GM19452 (cell line): ENCODE data around the gene CDPF1.
"Not testable (repeated sequence)": the region's sequence is repeated elsewhere in the genome, so short reads cannot be mapped to it uniquely, and the experiment has no call there.

Experiments used
- ATAC-seq: cut with Tn5 transposase; IDR thresholded peaks from one replicate; pipeline ENCODE4 v1.9.1; 2021; ENCODE audit not compliant: unreplicated experiment

Gene CDPF1

DNA sequence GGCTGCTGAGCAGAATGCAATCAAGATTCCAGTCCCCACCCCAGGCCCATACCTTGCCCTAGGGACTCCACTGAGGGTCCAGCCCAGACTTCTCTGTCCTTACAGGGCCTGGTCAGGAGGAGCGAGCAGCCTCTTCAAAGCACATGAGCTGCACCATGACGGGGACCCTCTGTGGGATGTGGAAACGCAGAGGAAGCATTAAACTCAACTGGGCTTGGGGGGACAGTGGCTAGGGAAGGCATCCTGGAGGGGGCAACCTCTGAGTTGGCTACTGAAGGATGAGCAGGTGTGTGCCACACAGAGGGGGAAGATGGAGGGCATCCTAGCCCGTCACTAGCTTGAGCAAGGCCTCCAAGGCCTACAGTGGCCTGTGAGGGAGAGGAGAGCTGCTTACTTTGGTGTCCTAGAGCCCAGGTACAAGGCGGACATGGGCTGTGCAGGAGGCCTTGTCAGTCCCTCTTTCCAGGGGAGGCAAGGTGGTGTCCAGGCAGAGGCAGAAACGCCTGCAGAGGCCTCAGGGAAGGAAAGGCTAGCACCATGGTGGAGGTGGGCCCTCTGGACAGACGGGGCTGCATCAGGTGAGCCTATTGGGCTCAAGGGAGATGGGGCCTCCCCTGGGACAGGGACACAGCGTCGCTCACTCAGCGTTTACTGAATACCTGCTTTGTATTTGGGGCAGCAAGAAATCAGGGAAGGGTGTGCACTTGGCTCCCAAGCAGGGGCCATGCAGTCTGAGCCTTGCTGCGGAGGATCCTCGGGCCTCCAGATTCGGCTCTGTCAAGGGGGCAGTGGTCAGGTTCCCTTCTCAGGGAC lies 32.0 kb upstream of the CDPF1 start:
- no peak for ATAC-seq

GRCh38 chr22:46280999-46281623 lies 31.0 kb upstream of the CDPF1 start:
- ATAC-seq: peak; percentile 69

DNA sequence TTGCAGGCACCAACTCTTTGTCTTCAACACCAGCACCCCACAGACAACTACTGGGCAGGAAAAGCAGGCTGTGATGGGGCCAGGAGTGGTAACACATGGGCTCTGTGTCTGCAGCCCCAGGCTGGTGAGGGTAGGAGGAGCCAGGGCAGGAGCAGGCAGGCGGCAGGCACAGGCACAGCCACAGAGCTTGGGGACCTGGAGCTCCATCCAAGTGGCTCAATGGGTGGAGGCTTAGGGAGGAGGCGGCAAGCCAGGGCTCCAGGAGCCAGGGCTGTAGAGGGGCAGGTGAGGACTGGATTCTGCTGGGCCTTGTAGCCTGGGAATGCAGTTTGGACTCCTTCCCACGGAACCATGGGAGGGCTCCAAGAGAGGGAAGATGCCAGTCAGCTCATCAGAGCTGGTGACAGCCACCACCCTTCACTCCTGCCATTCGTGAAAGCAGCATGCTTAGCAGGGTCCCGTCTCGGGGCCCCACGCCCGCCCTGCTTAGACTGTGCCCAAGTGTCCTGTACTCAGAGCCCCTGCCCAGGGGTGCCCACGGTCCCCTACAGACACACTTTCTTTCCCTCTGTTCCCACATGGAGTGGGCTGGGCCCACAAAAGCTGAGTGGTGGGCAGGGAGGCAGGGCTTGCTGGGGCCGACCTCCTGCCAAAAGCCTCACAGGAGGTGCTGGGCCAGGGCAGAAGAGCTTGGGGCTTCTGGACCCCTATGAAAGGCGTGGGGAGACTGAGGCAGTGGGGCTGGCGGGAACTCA lies 30.1 kb upstream of the CDPF1 start:
- no peak for ATAC-seq

DNA sequence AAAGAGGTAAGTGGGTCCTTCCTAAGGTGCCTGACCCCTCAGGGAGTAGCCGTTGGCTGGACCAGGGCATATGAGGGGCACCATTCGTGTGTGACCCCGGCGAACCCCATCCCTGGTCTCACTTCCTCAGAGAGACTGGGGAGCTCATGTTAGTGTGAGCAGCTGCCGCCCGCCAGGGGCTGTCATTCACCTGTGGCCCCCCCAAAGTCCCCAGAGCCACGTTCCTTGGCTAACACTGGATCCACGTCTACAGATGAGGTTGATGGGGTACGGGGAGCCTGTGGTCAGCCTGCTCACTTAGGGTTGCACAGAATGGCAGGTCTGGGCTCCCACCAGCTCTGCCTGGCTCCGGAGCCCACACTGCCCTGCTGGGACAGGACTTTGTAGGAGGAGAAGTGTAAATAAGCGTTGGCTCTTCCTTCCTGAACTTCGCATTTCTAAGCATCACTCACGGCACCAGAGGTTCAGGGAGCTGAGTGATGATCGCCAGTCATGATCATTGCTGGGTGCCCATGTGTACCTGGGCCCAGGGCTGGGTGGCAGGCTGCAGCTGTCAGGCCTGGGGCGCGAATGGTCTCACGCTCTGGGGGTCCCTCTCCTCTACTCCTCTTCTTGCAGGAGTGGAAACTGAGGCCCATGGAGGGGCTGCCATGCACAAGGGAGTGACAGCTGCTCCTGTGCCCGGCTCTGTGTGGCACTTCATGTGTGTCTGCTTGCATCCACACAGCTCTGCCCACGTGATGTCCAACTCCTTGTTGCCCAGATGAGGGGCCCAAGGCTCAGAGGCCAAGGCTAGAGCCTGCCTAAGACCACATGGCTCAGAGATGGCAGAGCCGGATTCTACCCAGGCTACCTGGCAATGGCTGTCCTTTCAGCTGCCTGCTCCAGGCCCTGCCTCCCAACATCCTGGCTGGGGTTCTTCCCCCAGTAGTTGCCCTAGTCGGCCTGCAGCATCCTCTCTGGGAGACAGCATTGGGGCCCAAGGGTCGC lies 28.9 kb upstream of the CDPF1 start:
- ATAC-seq: no peak

DNA sequence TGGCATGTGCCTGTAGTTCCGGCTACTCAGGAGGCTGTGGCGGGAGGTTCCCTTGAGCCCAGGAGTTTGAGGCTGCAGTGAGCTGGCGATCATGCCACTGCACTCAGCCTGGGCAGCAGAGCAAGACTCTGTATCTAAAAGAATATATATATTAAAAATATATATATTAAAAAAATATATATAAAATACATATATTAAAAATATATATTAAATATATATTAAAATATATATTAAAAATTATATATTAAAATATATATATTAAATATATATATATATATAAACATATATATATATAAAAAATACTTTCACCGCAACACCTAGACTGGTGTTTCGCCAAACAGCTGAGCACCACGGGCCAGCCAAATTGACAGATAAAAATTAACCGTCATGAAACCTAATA lies 26.5 kb upstream of the CDPF1 start:
- ATAC-seq: no peak

DNA sequence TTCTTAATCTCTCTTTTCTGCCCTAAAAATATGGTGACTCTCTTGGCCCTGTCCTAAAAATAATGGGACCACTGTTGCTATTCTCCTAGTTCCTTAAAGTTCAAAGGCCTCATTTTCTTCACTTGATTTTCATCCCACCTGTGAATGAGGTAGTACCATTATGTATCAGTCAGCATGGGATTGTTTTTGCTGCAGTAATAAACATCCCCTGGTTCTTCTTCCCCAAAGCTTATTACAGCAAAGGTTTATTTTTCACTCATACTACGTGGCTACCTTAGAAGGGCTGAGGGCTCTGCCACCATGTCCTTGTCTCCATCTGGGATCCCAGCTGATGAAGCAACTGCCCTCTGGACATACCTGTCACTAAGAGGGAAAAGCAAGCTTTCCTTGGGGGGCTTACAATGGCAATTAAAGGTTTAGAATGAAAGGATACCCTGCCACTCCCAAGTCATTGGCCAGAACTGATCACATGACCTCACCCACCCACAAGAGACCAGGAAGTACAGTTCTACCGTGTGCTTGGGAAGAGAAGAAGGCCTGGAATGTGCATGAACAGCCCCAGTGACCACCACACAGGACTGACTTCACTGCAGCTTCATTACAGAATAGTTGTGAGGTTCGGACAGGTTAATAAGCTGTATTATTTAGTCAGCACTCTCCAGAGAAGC lies 25.5 kb upstream of the CDPF1 start:
- no peak for ATAC-seq

- ATAC-seq: no peak
Measured at GRCh38 chr22:46274381-46274780, 24.3 kb upstream of the CDPF1 start.

DNA sequence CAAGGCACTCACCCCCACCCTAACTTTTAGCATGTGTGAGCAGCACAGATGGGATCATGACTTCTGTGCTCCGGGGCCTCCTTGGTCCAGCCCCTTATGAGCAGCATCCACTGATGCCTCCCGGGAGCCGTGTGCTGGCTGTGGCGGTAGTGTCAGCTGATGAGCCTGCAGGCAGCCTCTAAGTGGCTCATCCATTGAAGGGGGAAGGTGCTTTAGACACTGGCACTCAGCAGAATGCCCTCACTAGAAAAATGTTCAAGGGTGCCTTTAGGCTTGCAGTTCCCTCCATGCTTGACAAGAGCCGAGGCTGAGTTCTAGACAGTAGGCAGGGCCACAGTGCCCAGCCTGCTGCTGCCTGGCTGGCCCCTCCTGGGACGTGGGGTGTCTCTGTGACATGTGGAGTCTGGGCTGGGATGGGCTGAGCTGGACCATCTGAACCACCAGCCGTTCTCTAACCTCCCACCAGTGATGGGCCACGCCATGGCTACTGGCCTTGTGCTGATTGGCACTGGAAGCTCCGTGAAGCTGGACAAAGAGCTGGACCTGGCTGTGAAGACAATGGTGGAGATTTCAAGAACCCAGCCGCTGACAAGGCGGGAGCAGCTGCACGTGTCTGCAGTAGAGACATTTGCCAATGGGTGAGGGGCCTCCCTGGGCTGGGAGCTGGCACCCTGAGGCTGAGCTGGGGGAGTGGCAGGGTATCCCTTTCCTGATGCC lies 23.5 kb upstream of the CDPF1 start:
- no peak for ATAC-seq

DNA sequence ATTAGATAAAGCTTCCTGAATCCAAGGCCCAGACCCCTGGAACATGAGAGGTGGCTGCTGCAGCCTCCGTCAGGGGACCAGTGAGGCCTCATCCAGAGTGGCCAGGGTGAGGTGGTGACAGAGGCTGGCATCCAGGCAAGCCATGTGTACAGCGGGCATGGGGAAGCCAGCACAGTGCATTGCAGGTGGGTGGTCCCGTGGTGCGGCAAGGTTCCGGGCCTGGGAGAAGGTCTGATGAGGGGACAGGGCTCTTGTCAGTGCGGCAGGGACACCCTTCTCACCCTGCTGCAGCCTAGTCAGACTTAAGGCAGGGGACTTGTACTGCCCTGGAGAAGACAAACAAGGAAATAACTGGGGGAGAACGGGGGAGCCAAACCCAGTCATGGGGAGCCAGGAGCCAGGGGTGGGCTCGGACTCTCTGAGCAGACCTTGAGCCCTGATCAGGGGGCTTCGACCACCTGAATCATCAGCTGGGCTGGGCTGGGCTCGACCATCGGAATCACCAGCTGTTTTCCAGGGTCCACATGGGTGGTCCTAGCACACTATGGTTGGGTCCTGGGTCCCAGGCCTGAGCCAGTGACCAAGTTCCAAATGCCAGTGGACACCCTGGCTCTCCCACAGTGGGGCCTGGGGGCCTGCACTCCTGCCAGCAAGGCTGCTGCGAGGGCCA lies 22.8 kb upstream of the CDPF1 start:
- no peak for ATAC-seq

- ATAC-seq: no peak
Measured at GRCh38 chr22:46272196-46272595, 22.1 kb upstream of the CDPF1 start.

DNA sequence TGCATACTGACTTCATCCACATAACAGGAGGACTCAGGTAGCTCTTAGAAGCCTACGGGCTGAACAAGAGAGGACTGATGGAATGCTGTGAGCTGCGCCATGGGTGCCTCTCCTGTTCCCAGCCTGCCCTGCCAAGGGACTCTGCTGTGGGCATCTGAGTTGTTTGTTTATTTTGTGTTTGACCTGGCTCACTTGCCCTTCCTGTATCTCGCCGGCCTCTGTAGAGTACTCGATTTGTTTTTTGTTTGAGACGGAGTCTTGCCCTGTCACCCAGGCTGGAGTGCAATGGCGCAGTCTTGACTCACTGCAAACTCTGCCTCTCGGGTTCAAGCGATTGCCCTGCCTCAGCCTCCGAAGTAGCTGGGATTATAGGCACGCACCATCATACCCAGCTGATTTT lies 19.5 kb upstream of the CDPF1 start:
- no peak for ATAC-seq

DNA sequence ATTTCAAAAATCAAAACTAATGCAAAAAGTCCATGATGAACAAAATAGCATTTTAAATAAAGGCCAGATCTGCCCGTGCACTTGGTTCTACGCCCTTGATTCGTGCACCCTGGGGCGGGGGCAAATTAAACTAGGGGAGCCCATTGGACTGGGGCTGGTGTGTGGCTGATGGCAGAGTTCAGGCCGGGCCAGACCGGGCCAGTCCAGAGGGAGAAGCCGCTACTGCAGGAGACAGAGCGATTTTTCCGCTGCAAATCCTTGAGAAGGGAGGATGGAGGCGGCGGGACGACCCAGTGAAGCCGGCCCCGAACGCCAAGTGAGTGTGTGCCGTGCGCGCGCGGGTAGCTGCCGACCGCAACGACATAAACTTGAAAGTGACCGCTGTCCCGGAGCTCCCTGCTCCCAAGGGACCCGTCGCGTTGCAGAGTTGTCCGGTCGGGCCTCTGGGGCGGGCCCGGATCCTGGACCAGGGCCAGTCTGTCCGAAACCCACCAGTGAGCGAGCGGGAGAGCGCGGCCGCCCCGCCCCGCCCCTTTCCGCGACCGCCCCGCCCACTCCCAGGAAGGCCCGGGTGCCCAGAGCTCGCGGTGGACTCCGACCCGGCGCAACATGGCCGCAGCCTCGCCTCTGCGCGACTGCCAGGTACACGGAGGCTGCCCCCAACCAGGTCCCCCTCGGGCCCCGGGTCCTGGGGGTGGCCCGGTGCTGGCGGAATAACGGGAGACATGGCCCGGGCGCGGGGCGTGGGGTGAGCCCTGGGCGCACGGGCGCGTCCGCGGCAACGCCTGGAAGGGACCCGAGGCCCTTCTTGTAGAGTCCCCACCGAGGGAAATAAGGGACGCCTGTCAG lies 17.6 kb upstream of the CDPF1 start, which contains the start of gene TTC38:
TTC38 (plus strand) TSS at position 578 of the 849 bp plus-strand sequence; CDS start at position 610, 32 bp downstream.
- ATAC-seq: peak; percentile 69

- ATAC-seq: not testable (repeated sequence)
Measured at GRCh38 chr22:46265627-46266026, 15.5 kb upstream of the CDPF1 start.

- not testable (repeated sequence) for ATAC-seq
Measured at GRCh38 chr22:46264520-46264919, 14.4 kb upstream of the CDPF1 start.

- no peak for ATAC-seq
Measured at GRCh38 chr22:46263216-46263590, 13.1 kb upstream of the CDPF1 start, which contains the start of gene PKDREJ. Gene PKDREJ (minus strand): TSS chr22:46263343. CDS start chr22:46263322, 21 bp downstream.

GRCh38 chr22:46262449-46263215 lies 12.5 kb upstream of the CDPF1 start:
- no peak for ATAC-seq

DNA sequence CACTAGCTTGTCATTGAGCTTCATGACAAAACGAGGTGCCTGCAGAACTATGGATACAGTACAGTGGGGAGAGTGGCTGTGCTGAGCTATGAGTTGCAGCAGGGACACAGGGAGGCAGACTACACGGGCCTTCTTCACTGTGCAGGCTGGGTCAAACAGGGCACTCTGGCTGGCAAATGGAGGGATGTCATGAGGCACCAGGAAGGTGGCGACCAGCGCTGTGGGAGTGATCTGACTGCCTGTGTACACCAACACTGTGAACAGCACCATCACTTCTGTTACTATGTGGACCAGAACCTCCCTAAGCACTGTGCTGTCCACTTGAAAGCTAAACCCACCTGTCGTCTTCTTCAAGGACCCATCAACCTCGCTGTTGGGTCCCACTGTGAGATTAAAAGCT lies 9.9 kb upstream of the CDPF1 start:
- ATAC-seq: no peak
